CD4-positive, alpha-beta T cell (primary cell): ENCODE measurements around the gene FKBP4. TPM values are rescaled to one million over a fixed set of nuclear protein-coding genes. Genes with fewer than 3 reads are reported as not detected.

Source experiments
- ATAC-seq: fragments of 200-7000 bp; cut with Tn5 transposase; one replicate; pipeline ENCODE4 v1.10.0; 2022; ENCODE audit warnings: mild to moderate bottlenecking; ENCODE audit not compliant: poor library complexity
- CTCF ChIA-PET: fragments of 350-600 bp; sonication (Branson Sonifier 250); formaldehyde crosslinking; loops from one replicate; lab custom pipeline; 2021; ENCODE audit warnings: antibody characterized with exemption, inconsistent platforms; lab: Charles Lee
- POLR2A ChIA-PET: fragments of 350-600 bp; sonication (Branson Sonifier 250); formaldehyde crosslinking; loops from one replicate; lab custom pipeline; 2021; ENCODE audit warnings: antibody characterized with exemption, inconsistent platforms; lab: Charles Lee
- DNase-seq, 14 experiments: peaks; one replicate each; pipeline ENCODE4 v3.0.0-alpha.2; 2013 to 2020; ENCODE audit warnings: mixed read lengths in 2 of 14
- H3K27ac ChIP-seq, 2 donors: one replicate each; pipeline versions ENCODE4 v1.5.1 to v1.7.0; 2013; ENCODE audit warnings: low read length in 2 of 2, low read depth in 1 of 2, mild to moderate bottlenecking in 1 of 2
- H3K27me3 ChIP-seq, 2 experiments: 1 replicate in 1 of 2; 2 replicates in 1 of 2; pipeline versions ENCODE4 v1.6.1 to v1.7.0; 2013; ENCODE audit warnings: low read length in 2 of 2, control low read depth in 1 of 2, mild to moderate bottlenecking in 1 of 2, moderate library complexity in 1 of 2; ENCODE audit not compliant: insufficient read depth in 2 of 2, control insufficient read depth in 1 of 2
- H3K36me3 ChIP-seq: one replicate; pipeline ENCODE4 v1.6.1; 2013; ENCODE audit warnings: low read length, control low read depth; ENCODE audit not compliant: insufficient read depth
- H3K4me1 ChIP-seq: one replicate; pipeline ENCODE4 v1.6.1; 2013; ENCODE audit warnings: low read length, control low read depth; ENCODE audit not compliant: insufficient read depth
- H3K4me3 ChIP-seq: one replicate; pipeline ENCODE4 v1.5.1; 2013; ENCODE audit warnings: mild to moderate bottlenecking, low read length, moderate library complexity
- H3K9me3 ChIP-seq, 2 experiments: 1 replicate in 1 of 2; 2 replicates in 1 of 2; pipeline versions ENCODE4 v1.6.1 to v1.7.0; 2013; ENCODE audit warnings: low read length in 2 of 2, mild to moderate bottlenecking in 2 of 2, control low read depth in 1 of 2, moderate library complexity in 1 of 2; ENCODE audit not compliant: control insufficient read depth in 1 of 2, insufficient read depth in 1 of 2
- H3K27ac Mint-ChIP-seq: one replicate; pipeline ENCODE4 v1.8.0; 2020; ENCODE audit warnings: mixed read lengths
- H3K27me3 Mint-ChIP-seq: one replicate; pipeline ENCODE4 v1.8.0; 2021; ENCODE audit warnings: mixed read lengths
- H3K36me3 Mint-ChIP-seq: one replicate; pipeline ENCODE4 v1.8.0; 2021; ENCODE audit warnings: low read depth, mixed read lengths
- H3K4me1 Mint-ChIP-seq: one replicate; pipeline ENCODE4 v1.8.0; 2021; ENCODE audit warnings: low read depth, mixed read lengths
- H3K4me3 Mint-ChIP-seq: one replicate; pipeline ENCODE4 v1.8.0; 2020; ENCODE audit warnings: mild to moderate bottlenecking, mixed read lengths
- H3K9me3 Mint-ChIP-seq: one replicate; pipeline ENCODE4 v1.8.0; 2020; ENCODE audit warnings: mixed read lengths
- intact Hi-C, 2 experiments: fragments of 100-400 bp; cut with DNase I in 1 of 2; cut with micrococcal nuclease in 1 of 2; formaldehyde crosslinking; loops; one replicate each; pipeline versions ENCODE4 v1.15.1 to v1.9.0; 2023 to 2025; cut with DNase I, micrococcal nuclease
- total RNA-seq, 174 experiments: library from RNA in 2 of 174; stranded (reverse) in 2 of 174; gene quantifications; one replicate each; pipeline ENCODE4 v1.2.3 and lab custom pipeline; 2021 to 2026
- TF ChIP-seq, protein P1 (sequence below): fragments of 200-600 bp; IDR thresholded peaks from one replicate; pipeline ENCODE4 v1.8.0; 2022; ENCODE audit warnings: antibody characterized with exemption, mild to moderate bottlenecking

The FKBP4 gene
- total RNA-seq, 2 experiments from 2014 or later = 35.7 to 40.3 TPM

DNA sequence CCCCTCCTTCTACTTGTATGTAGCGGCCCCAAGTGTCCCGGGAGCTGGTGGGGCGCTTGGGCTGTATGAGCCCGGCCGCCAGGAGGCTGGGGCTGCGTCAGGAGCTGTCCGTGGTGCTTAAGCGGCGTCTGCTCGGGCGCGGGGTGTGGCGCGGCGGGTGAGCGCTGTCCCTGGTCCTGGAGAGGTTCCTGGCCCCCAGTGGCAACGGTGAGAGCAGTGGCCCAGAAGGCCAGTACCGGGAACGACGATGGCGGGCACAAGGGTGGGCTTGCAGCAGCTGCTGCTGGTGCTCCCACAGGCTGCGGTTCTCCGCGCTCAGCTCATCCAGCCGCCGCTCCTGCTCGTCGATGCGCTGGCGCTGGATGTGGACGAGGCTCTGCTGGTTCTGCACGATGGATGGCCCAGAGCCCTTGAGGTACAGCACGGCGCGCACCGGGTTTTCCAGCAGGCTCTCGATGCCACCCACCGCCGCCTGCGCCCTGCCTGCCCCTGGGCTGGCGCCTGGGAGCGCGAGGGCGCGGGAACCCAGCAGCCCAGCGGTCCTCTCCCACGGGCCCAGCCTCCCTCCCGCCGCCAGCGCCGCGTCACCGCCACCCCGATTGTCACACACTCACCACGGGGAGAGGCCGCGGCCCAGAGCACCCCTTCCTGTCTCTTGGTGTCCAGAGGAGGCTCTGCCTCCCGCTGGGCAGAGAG, 41.9 kb upstream of the FKBP4 start:
- H3K27me3 ChIP-seq = peaks cover 13 to 19% of the 10 kb centered on the region in 2 experiments
- Mint-ChIP-seq H3K27ac (no peak overlapping the region), H3K27me3 (peaks cover 55% of the 10 kb centered on the region), H3K4me3 (no peak overlapping the region), H3K9me3 (no peaks in the 10 kb centered on the region), H3K36me3 (no peaks in the 10 kb centered on the region), H3K4me1 (no peaks in the 10 kb centered on the region)
- ATAC-seq = peak; percentile 100
- no peaks in the 10 kb centered on the region for H3K36me3 ChIP-seq
- POLR2A ChIA-PET = no interaction called here
- DNase-seq = peak; percentile 61 to 90 (median 73)
- H3K27ac ChIP-seq = no peak overlapping the region
- intact Hi-C loops = loop anchor here in 1 of 2 experiments (2.0 kb wide), 1 partner anchor 60 kb away; the partner anchor contains the start of gene ITFG2
- TF ChIP-seq, protein P1, sequence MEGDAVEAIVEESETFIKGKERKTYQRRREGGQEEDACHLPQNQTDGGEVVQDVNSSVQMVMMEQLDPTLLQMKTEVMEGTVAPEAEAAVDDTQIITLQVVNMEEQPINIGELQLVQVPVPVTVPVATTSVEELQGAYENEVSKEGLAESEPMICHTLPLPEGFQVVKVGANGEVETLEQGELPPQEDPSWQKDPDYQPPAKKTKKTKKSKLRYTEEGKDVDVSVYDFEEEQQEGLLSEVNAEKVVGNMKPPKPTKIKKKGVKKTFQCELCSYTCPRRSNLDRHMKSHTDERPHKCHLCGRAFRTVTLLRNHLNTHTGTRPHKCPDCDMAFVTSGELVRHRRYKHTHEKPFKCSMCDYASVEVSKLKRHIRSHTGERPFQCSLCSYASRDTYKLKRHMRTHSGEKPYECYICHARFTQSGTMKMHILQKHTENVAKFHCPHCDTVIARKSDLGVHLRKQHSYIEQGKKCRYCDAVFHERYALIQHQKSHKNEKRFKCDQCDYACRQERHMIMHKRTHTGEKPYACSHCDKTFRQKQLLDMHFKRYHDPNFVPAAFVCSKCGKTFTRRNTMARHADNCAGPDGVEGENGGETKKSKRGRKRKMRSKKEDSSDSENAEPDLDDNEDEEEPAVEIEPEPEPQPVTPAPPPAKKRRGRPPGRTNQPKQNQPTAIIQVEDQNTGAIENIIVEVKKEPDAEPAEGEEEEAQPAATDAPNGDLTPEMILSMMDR = no peak
- H3K4me1 ChIP-seq = peaks cover 5% of the 10 kb centered on the region
- CTCF ChIA-PET = interaction anchor here (1.1 kb wide), 1 partner anchor 62 kb away, joined by 3 read pairs; no protein-coding TSS in a partner anchor
- no peak overlapping the region for H3K4me3 ChIP-seq
- H3K9me3 ChIP-seq = peaks cover 0 to 22% of the 10 kb centered on the region in 2 experiments

DNA sequence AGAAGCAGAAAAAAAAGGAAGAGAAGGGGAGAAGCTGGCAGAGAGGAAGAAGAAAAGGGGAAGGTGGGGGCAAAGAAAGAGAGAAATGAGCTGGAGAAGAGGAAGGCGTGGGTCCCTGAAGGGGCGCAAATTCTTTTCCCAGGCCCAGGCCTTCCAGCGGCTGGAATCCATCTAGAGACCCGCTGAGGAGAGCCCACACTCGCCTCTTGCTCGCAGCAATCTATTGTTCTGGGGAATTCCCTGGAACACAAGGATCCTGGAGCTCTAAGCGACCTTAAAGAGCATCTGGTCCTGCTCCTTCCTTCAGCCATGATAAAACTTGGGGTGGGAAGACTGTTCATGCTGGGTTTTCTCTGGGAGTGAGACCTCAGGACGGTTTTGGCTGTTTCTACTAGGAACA, 41.2 kb upstream of the FKBP4 start:
- Histone ChIP-seq H3K27me3 (peaks cover 13 to 19% of the 10 kb centered on the region in 2 experiments), H3K4me3 (no peak overlapping the region), H3K4me1 (peaks cover 5% of the 10 kb centered on the region), H3K9me3 (peaks cover 0 to 22% of the 10 kb centered on the region in 2 experiments), H3K36me3 (no peaks in the 10 kb centered on the region), H3K27ac (no peak overlapping the region)
- no peak for ATAC-seq
- Mint-ChIP-seq H3K36me3 (no peaks in the 10 kb centered on the region), H3K27ac (no peak overlapping the region), H3K9me3 (peaks cover 2% of the 10 kb centered on the region), H3K4me3 (no peak overlapping the region), H3K27me3 (peaks cover 59% of the 10 kb centered on the region), H3K4me1 (no peaks in the 10 kb centered on the region)
- CTCF ChIA-PET = interaction anchor here (1.1 kb wide), 1 partner anchor 63 kb away, joined by 3 read pairs; no protein-coding TSS in a partner anchor
- POLR2A ChIA-PET = no interaction called here
- TF ChIP-seq, protein P1 = no peak
- no peak for DNase-seq
- intact Hi-C loops = loop anchor here in 1 of 2 experiments (2.0 kb wide), 1 partner anchor 59 kb away; the partner anchor contains the start of gene ITFG2

DNA sequence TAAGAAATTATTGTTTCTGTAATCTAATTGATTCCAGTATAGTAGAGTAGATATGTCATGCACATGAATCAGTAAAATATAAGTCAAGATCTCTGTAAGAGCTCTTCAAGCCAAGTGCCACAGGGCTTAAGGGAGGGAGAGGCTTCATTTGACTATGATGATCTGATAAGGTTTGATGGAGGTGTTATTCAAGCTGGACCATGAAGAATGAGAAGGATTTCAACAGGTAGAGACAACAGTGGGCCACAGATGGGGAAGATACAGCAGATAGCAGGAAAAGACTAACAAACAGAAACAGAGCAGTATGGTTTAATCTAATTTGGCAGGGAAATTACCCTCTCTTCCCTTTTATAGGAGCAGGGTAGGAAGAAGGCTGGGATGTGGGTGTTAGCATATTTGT, 40.6 kb upstream of the FKBP4 start:
- peaks cover 13 to 19% of the 10 kb centered on the region in 2 experiments for H3K27me3 ChIP-seq
- H3K36me3 ChIP-seq = no peaks in the 10 kb centered on the region
- intact Hi-C loops = no loop called here
- ChIA-PET CTCF (no interaction called here), POLR2A (no interaction called here)
- peaks cover 5% of the 10 kb centered on the region for H3K4me1 ChIP-seq
- peaks cover 0 to 19% of the 10 kb centered on the region in 2 experiments for H3K9me3 ChIP-seq
- DNase-seq = no peak
- no peak overlapping the region for H3K4me3 ChIP-seq
- no peaks in the 10 kb centered on the region for H3K36me3 Mint-ChIP-seq
- peaks cover 61% of the 10 kb centered on the region for H3K27me3 Mint-ChIP-seq
- H3K27ac Mint-ChIP-seq = no peak overlapping the region
- H3K4me1 Mint-ChIP-seq = no peaks in the 10 kb centered on the region
- peaks cover 2% of the 10 kb centered on the region for H3K9me3 Mint-ChIP-seq
- H3K27ac ChIP-seq = no peak overlapping the region
- TF ChIP-seq, protein P1 = no peak
- no peak overlapping the region for H3K4me3 Mint-ChIP-seq
- no peak for ATAC-seq
